ENCODE measurements around the gene IQGAP2.

- TF ChIP-seq POLR2AphosphoS5 (IDR thresholded peaks at IDR 0.05; ENCODE audit: borderline replicate concordance, low read depth, low read length) = no peak
- TF ChIP-seq EZH2 (IDR thresholded peaks at IDR 0.05) = no peak
- no peak for TF ChIP-seq FOXP2 (optimal IDR thresholded peaks at IDR 0.05; ENCODE audit: control extremely low read depth, extremely low read length, insufficient read depth)
Observed at GRCh38 chr5:76663573-76663972, 260.5 kb downstream of the IQGAP2 start.
